CD4-positive, alpha-beta T cell (primary cell): ENCODE data around the gene CTIF. TPM values are rescaled to one million over a fixed set of nuclear protein-coding genes. Genes with fewer than 3 reads are reported as not detected.

Experiments
- ATAC-seq: fragments of 200-7000 bp; cut with Tn5 transposase; one replicate; pipeline ENCODE4 v1.10.0; 2022; ENCODE audit warnings: mild to moderate bottlenecking; ENCODE audit not compliant: poor library complexity
- CTCF ChIA-PET: fragments of 350-600 bp; sonication (Branson Sonifier 250); formaldehyde crosslinking; loops from one replicate; lab custom pipeline; 2021; ENCODE audit warnings: antibody characterized with exemption, inconsistent platforms; lab: Charles Lee
- POLR2A ChIA-PET: fragments of 350-600 bp; sonication (Branson Sonifier 250); formaldehyde crosslinking; loops from one replicate; lab custom pipeline; 2021; ENCODE audit warnings: antibody characterized with exemption, inconsistent platforms; lab: Charles Lee
- DNase-seq, 14 experiments: peaks; one replicate each; pipeline ENCODE4 v3.0.0-alpha.2; 2013 to 2020; ENCODE audit warnings: mixed read lengths in 2 of 14
- H3K27ac ChIP-seq, 2 donors: one replicate each; pipeline versions ENCODE4 v1.5.1 to v1.7.0; 2013; ENCODE audit warnings: low read length in 2 of 2, low read depth in 1 of 2, mild to moderate bottlenecking in 1 of 2
- H3K27me3 ChIP-seq, 2 experiments: 1 replicate in 1 of 2; 2 replicates in 1 of 2; pipeline versions ENCODE4 v1.6.1 to v1.7.0; 2013; ENCODE audit warnings: low read length in 2 of 2, control low read depth in 1 of 2, mild to moderate bottlenecking in 1 of 2, moderate library complexity in 1 of 2; ENCODE audit not compliant: insufficient read depth in 2 of 2, control insufficient read depth in 1 of 2
- H3K36me3 ChIP-seq: one replicate; pipeline ENCODE4 v1.6.1; 2013; ENCODE audit warnings: low read length, control low read depth; ENCODE audit not compliant: insufficient read depth
- H3K4me1 ChIP-seq: one replicate; pipeline ENCODE4 v1.6.1; 2013; ENCODE audit warnings: low read length, control low read depth; ENCODE audit not compliant: insufficient read depth
- H3K4me3 ChIP-seq: one replicate; pipeline ENCODE4 v1.5.1; 2013; ENCODE audit warnings: mild to moderate bottlenecking, low read length, moderate library complexity
- H3K9me3 ChIP-seq, 2 experiments: 1 replicate in 1 of 2; 2 replicates in 1 of 2; pipeline versions ENCODE4 v1.6.1 to v1.7.0; 2013; ENCODE audit warnings: low read length in 2 of 2, mild to moderate bottlenecking in 2 of 2, control low read depth in 1 of 2, moderate library complexity in 1 of 2; ENCODE audit not compliant: control insufficient read depth in 1 of 2, insufficient read depth in 1 of 2
- H3K27ac Mint-ChIP-seq: one replicate; pipeline ENCODE4 v1.8.0; 2020; ENCODE audit warnings: mixed read lengths
- H3K27me3 Mint-ChIP-seq: one replicate; pipeline ENCODE4 v1.8.0; 2021; ENCODE audit warnings: mixed read lengths
- H3K36me3 Mint-ChIP-seq: one replicate; pipeline ENCODE4 v1.8.0; 2021; ENCODE audit warnings: low read depth, mixed read lengths
- H3K4me1 Mint-ChIP-seq: one replicate; pipeline ENCODE4 v1.8.0; 2021; ENCODE audit warnings: low read depth, mixed read lengths
- H3K4me3 Mint-ChIP-seq: one replicate; pipeline ENCODE4 v1.8.0; 2020; ENCODE audit warnings: mild to moderate bottlenecking, mixed read lengths
- H3K9me3 Mint-ChIP-seq: one replicate; pipeline ENCODE4 v1.8.0; 2020; ENCODE audit warnings: mixed read lengths
- CTCF ChIP-seq: fragments of 200-600 bp; IDR thresholded peaks from one replicate; pipeline ENCODE4 v1.8.0; 2022; ENCODE audit warnings: antibody characterized with exemption, mild to moderate bottlenecking
- intact Hi-C, 2 experiments: fragments of 100-400 bp; cut with DNase I in 1 of 2; cut with micrococcal nuclease in 1 of 2; formaldehyde crosslinking; loops; one replicate each; pipeline versions ENCODE4 v1.15.1 to v1.9.0; 2023 to 2025; cut with DNase I, micrococcal nuclease
- total RNA-seq, 174 experiments: library from RNA in 2 of 174; stranded (reverse) in 2 of 174; gene quantifications; one replicate each; pipeline ENCODE4 v1.2.3 and lab custom pipeline; 2021 to 2026

CTIF gene
- total RNA-seq, 2 experiments from 2014 or later = 1.1 to 2.9 TPM

- no peak overlapping the region for H3K4me3 Mint-ChIP-seq
- no peak for TF ChIP-seq CTCF
- CTCF ChIA-PET = no interaction called here
Measured at GRCh38 chr18:48548921-48549320, 10.1 kb downstream of the CTIF start.

GRCh38 chr18:48550101-48550729 is 11.4 kb downstream of the CTIF start:
- POLR2A ChIA-PET = no interaction called here
- H3K27ac ChIP-seq = no peak overlapping the region
- no peaks in the 10 kb centered on the region for H3K4me1 Mint-ChIP-seq
- H3K4me3 Mint-ChIP-seq = no peak overlapping the region
- no peaks in the 10 kb centered on the region for H3K4me1 ChIP-seq
- no peak overlapping the region for H3K4me3 ChIP-seq
- no peaks in the 10 kb centered on the region for H3K36me3 ChIP-seq
- no peaks in the 10 kb centered on the region for H3K36me3 Mint-ChIP-seq
- H3K27ac Mint-ChIP-seq = no peak overlapping the region
- TF ChIP-seq CTCF = no peak
- peaks cover under 1% of the 10 kb centered on the region for H3K27me3 Mint-ChIP-seq
- no peaks in the 10 kb centered on the region for H3K9me3 Mint-ChIP-seq
- intact Hi-C loops = no loop called here
- DNase-seq (no peak), ATAC-seq (no peak)
- no peaks in the 10 kb centered on the region for H3K9me3 ChIP-seq
- CTCF ChIA-PET = no interaction called here
- peaks cover 0 to 2% of the 10 kb centered on the region in 2 experiments for H3K27me3 ChIP-seq

More at GRCh38 chr18:48548921-48549320, 10.1 kb downstream of the CTIF start:
- Mint-ChIP-seq H3K27me3 (peaks cover 12% of the 10 kb centered on the region), H3K27ac (no peak overlapping the region), H3K9me3 (no peaks in the 10 kb centered on the region), H3K4me1 (no peaks in the 10 kb centered on the region), H3K36me3 (no peaks in the 10 kb centered on the region)
- ATAC-seq (no peak), DNase-seq (no peak)
- Histone ChIP-seq H3K36me3 (no peaks in the 10 kb centered on the region), H3K27ac (no peak overlapping the region), H3K4me3 (no peak overlapping the region), H3K4me1 (no peaks in the 10 kb centered on the region), H3K9me3 (no peaks in the 10 kb centered on the region), H3K27me3 (peaks cover under 1 to 5% of the 10 kb centered on the region in 2 experiments)
- POLR2A ChIA-PET = no interaction called here
- intact Hi-C loops = no loop called here

- Histone ChIP-seq H3K27me3 (no peaks in the 10 kb centered on the region), H3K9me3 (no peaks in the 10 kb centered on the region), H3K27ac (no peak overlapping the region), H3K4me1 (no peaks in the 10 kb centered on the region), H3K36me3 (no peaks in the 10 kb centered on the region), H3K4me3 (no peak overlapping the region)
- Mint-ChIP-seq H3K27me3 (no peaks in the 10 kb centered on the region), H3K27ac (no peak overlapping the region), H3K36me3 (no peaks in the 10 kb centered on the region), H3K4me3 (no peak overlapping the region), H3K9me3 (no peaks in the 10 kb centered on the region), H3K4me1 (no peaks in the 10 kb centered on the region)
- ChIA-PET POLR2A (no interaction called here), CTCF (no interaction called here)
- ATAC-seq = no peak
- TF ChIP-seq CTCF = no peak
- no peak for DNase-seq
- intact Hi-C loops = no loop called here
Measured at GRCh38 chr18:48551100-48551499, 12.3 kb downstream of the CTIF start.
